Fibroblast of skin of left quadriceps (primary cell): ENCODE results near the gene DSC3.

Experiments
- DNase-seq, 2 experiments: peaks; one replicate each; pipeline ENCODE4 v3.0.0-alpha.2; 2013; ENCODE audit warnings: low read depth in 2 of 2

The DSC3 gene

DNA sequence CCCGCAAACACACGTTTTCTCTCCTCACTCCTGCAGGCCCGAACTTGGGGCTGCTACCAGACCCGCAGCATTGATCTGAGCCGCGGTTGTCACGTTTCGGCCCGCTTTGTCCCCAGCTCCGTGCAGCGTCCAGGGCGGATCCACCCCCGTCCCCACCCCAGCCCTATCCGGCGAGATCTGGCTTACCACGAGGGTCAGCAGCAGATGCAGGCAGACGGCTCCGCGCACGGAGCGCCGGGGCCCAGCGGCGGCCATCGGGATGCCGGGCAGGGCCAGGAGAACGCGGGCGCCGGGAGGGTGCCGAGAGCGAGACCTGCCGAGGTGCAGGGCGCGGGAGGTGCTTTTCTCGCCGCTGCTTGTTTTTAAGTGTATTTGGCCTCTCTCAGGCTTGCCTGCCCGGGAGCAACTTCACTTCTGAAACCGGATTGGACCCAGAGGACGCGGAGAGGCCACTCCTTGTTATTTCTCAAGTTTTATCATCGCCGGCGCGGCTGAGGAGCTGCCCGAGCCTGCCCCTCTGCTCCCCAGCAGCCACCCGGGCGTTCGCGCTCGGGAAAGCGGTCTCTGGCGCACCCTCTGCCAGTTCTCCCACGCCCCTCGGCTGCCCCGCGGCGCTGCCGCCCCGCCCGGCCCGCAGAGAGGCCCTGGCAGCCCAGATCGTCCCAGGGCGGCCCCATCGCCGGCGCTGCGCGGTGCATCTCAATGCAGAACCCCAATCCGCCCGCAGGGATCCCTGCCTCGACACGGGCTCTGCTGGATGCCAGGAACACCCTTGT lies at the start of gene DSC3:
TSS of gene DSC3 (minus strand) at position 337 of the 776 bp plus-strand sequence. CDS start at position 255, 82 bp downstream.
- no peak for DNase-seq

DNA sequence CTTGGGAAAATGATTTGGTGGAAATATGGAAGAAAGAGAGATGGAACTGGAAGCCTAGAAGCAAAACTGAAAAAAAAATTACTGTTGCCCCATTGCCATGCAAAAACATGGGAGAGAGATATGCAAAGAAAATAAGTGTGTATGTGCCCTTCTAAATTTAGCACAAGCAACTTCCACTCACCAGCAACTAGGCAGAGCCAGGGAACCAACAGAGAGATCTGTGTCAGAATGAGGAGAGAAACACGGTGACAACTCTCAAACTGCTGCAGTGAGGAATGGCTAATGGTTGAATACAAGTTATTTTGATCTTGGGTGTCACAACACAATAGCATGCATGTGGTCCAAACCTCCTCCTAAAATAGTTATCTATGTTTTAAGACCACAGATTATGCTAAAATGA lies 48.8 kb upstream of the DSC3 start:
- DNase-seq: no peak

GRCh38 chr18:31088532-31088931 lies 46.0 kb upstream of the DSC3 start:
- DNase-seq: no peak

DNA sequence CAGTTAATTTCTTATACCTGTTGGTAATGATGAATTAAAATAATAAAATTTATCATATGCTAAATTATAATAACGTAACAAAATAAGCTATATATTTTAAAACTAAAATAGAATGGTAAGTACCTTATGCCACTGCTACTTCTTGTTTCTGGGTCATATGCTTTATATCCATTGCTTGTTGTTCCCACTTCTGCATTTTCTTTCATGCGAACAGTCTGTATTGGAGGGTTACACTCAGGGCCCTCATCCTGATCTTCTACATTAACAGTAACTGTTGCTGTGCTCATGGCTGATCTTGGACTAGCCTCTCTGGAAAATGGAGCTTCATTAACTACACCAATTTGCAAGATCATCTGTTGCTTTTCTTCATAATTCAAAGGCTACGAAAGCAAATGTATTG lies 37.4 kb upstream of the DSC3 start:
- no peak for DNase-seq

DNA sequence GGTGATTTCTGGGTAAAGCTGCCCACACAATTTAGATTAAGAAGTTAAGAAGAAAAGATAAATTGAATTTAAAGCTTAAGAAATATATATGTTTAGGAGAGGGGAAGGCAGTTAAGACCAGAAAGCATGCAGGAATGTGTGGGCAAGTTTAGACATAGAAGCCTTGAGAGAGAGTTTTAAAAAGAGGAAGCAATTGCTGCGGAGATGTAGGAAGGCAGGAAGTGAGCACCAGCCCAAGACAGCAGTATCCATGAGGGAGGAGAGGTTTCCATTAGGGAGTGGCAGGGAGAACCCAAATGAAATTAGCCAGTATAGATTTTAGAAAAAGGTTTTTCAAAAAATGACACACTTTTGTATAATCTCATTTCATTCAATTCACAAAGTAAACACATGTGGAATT lies 35.3 kb upstream of the DSC3 start:
- DNase-seq: no peak

DNA sequence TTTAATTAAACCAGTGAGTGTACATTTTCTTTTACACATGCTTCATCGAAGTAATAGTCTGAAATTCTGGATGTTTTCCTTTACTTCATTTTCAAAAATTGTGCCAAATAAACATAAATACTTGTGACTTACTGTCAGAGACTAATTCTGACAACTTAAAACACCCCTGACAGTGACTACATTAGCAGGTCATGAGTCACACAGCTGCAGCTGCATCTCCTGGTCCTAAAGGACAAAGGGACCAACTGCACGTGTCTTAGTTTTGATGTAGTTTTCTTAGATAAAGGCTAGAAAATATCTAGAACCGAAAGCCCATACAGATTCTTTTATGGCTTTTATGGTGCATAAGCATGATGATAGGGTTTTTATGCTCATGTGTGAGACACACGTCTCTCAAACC lies 29.6 kb upstream of the DSC3 start:
- no peak for DNase-seq

DNA sequence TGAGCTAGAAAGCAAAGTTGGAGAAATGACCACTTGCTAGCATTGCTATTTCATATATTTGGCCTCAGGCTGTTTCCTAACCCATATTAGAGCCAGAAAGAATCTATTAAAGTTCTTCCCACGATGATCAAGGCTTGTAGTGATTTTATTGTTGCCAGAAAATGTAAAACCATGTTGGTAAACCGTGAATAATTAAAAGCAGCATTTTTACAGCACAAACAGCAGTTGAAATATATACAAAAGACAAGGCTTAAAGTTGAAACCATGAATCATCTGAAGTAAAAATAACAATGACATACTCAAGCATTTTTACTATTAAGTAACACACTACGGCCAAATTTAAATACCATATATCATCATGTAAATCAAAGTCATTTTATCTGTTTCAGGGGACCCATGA lies 27.7 kb upstream of the DSC3 start:
- no peak for DNase-seq

DNA sequence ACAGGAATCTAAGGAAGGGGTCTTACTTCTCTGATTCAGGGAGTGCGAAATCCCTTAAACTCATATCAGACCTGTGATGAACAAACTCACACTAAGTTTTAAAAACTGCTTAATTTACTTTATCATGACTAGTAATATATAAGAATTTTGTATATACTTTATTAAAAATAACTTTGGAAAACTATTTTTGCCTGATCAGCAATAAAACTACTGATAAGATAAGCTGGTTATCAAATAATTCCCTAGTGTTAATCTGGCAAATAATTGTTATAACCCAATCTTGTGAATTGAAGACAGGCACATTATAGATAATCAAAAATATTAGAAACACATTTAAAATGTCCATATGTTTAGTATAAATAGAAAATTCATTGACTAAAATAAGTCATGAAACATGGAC lies 23.7 kb upstream of the DSC3 start:
- DNase-seq: no peak

- DNase-seq: no peak
Observed at GRCh38 chr18:31065036-31065773, 22.7 kb upstream of the DSC3 start.

DNA sequence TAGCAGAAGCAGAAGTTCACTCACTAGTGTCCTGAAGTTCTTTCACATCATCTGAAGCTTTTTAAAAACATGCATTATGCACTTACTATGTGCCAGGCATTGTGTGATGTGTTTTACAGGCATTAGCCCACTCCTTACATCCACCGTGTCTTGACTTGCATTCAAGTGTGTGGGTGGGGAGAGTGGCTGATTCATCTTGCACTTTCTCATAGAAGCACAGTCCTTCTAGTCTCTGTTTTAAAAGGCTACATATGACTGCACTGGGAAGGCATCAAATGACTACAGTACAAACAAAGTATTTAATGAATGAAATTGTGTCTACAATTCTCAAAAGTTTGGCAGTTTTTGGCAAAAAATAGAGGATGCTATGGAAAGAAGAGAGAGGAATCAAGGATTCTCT lies 21.6 kb upstream of the DSC3 start:
- DNase-seq: no peak

DNA sequence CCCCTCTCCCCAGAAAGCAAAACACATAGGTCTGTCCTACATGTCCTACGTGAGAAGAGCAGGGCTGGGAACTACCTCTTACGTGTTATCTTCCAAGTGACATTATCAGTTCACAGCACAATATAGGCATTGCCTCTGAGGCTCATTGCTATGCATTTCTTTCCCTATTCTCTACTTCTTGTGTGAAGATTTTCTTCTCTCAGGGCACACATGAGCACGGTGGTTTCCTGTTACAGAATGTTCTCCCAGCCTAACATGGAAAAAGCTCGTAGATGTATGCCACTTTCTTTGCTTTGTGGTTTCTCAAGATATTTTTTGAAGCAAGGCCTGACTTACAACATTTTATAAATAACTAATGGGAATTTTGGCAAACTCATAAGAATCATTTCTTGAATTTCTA lies 19.4 kb upstream of the DSC3 start:
- no peak for DNase-seq

- no peak for DNase-seq
Observed at GRCh38 chr18:31058897-31059296, 16.4 kb upstream of the DSC3 start.

- DNase-seq: no peak
Observed at GRCh38 chr18:31057917-31058316, 15.4 kb upstream of the DSC3 start.

DNA sequence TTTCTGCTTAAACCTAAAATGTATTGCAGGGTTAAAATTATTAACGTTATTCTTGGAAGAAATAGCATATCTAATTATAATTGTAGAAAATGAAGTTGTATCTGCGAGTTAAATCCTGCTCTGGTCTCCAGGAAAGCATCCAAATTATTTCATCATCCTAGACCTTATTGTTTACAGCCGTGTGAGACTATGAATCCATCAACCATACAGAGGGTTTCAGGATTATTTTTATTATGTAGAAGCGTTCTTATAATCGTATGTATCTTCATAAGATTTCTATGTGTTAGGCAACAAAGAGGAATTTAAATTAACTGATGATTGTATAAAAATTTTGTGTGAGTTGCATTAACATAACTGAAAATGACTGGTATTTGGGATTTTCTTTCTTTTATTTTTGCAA lies 14.5 kb upstream of the DSC3 start:
- no peak for DNase-seq

- DNase-seq: no peak
Observed at GRCh38 chr18:31056296-31056695, 13.8 kb upstream of the DSC3 start.

- DNase-seq: no peak
Observed at GRCh38 chr18:31050635-31051034, 8.1 kb upstream of the DSC3 start.

- DNase-seq: no peak
Observed at GRCh38 chr18:31049189-31049588, 6.6 kb upstream of the DSC3 start.

GRCh38 chr18:31048216-31048615 lies 5.7 kb upstream of the DSC3 start:
- DNase-seq: no peak

DNA sequence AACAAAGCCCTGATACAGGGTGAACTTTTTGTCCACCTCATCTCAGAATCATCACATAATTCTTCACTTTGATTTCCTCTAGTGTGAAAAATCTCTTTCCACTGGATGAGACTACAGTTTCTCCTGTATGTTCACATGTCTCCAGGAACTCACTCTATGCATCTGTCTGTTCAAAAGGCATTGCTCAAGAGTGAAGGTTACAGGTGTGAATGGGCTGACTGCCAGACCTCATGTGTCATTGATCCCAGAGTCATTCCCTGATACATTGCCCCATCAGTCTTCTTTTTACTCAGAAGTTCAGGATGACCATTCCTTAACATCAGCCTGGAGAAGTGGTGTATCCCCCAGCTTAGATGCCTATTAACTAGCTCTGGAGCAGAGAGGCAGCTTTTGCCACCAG lies 4.4 kb upstream of the DSC3 start:
- no peak for DNase-seq

GRCh38 chr18:31045599-31045998 lies 3.1 kb upstream of the DSC3 start:
- no peak for DNase-seq

DNA sequence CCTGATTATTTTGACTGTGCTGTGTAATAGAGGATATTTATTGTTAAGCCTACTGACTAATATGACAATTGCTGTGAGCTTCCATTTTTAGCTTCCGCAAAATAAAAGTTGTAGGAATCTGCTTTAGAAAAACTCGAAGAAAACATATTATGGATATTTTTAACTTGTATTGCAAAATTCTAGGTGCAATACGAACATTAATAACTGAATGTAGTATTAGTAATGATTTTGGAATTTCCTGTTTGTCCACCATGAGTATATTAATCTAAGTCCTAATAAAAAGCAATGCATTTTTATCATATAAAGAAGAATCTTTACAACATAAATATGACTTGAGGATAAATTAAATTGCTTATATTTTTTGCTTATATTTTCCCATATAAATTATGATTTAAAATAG lies 2.4 kb upstream of the DSC3 start:
- DNase-seq: no peak

GRCh38 chr18:31043709-31044108 lies 1.2 kb upstream of the DSC3 start:
- no peak for DNase-seq

- DNase-seq: no peak
Observed at GRCh38 chr18:31042084-31042405, 497 bp downstream of the DSC3 start.
